Astrocyte of the cerebellum (primary cell): ENCODE results near the gene VASH2.
"Not testable (repeated sequence)": the region's sequence is repeated elsewhere in the genome, so short reads cannot be mapped to it uniquely, and the experiment has no call there.

Experiments
- DNase-seq: peaks from one replicate; pipeline ENCODE4 v3.0.0-alpha.2; 2011; ENCODE audit warnings: low read depth
- H3K4me3 ChIP-seq: 2 replicates; pipeline ENCODE4 v1.5.1; 2011; ENCODE audit warnings: mild to moderate bottlenecking, low read depth, low read length, moderate library complexity
- in situ Hi-C: cut with HindIII; loops from 2 replicates; pipeline ENCODE4 v1.10.0; 2017; ENCODE audit warnings: low sequenced_read_pairs
- TF ChIP-seq, protein P1 (sequence below): IDR thresholded peaks from 2 replicates; pipeline ENCODE4 v1.5.1; 2012; ENCODE audit warnings: low read length, low read depth, moderate library complexity, mild to moderate bottlenecking; ENCODE audit errors: missing control alignments

The VASH2 gene

GRCh38 chr1:212950243-212951125 lies at the start of gene VASH2:
Gene VASH2, plus strand, starts transcription at chr1:212950541. Its CDS starts 1,002 bp downstream, at chr1:212951543.
- in situ Hi-C loops, result no loop called here
- peak; percentile 23 for DNase-seq
- TF ChIP-seq, protein P1, sequence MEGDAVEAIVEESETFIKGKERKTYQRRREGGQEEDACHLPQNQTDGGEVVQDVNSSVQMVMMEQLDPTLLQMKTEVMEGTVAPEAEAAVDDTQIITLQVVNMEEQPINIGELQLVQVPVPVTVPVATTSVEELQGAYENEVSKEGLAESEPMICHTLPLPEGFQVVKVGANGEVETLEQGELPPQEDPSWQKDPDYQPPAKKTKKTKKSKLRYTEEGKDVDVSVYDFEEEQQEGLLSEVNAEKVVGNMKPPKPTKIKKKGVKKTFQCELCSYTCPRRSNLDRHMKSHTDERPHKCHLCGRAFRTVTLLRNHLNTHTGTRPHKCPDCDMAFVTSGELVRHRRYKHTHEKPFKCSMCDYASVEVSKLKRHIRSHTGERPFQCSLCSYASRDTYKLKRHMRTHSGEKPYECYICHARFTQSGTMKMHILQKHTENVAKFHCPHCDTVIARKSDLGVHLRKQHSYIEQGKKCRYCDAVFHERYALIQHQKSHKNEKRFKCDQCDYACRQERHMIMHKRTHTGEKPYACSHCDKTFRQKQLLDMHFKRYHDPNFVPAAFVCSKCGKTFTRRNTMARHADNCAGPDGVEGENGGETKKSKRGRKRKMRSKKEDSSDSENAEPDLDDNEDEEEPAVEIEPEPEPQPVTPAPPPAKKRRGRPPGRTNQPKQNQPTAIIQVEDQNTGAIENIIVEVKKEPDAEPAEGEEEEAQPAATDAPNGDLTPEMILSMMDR, result peak; percentile 20
- H3K4me3 ChIP-seq, result peak within 1 kb of the TSS; percentile 69

GRCh38 chr1:212901290-212901689 lies 49.1 kb upstream of the VASH2 start:
- no peak overlapping the region for H3K4me3 ChIP-seq
- TF ChIP-seq, protein P1, result no peak
- DNase-seq, result no peak
- in situ Hi-C loops, result no loop called here

DNA sequence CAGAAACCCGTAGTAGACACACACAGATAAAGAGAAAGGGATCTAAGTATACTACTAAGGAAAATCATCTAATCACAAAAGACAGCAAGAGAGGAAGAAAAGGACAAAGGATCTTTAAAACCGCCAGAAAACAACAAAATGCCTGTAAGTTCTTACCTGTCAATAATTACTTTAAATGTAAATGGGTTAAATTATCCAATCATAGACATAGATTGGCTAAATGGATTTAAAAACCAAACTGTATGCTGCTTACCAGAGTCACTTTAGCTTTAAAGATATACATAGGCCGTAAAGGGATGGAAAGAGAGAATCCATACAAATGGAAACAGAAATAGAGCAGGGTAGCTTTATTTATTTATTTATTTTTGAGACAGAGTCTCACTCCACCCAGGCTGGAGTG lies 48.3 kb upstream of the VASH2 start:
- DNase-seq, result no peak
- in situ Hi-C loops, result no loop called here
- H3K4me3 ChIP-seq, result no peak overlapping the region
- TF ChIP-seq, protein P1, result no peak

GRCh38 chr1:212903664-212904063 lies 46.7 kb upstream of the VASH2 start:
- DNase-seq, result no peak
- TF ChIP-seq, protein P1, result no peak
- no peak overlapping the region for H3K4me3 ChIP-seq
- in situ Hi-C loops, result no loop called here

DNA sequence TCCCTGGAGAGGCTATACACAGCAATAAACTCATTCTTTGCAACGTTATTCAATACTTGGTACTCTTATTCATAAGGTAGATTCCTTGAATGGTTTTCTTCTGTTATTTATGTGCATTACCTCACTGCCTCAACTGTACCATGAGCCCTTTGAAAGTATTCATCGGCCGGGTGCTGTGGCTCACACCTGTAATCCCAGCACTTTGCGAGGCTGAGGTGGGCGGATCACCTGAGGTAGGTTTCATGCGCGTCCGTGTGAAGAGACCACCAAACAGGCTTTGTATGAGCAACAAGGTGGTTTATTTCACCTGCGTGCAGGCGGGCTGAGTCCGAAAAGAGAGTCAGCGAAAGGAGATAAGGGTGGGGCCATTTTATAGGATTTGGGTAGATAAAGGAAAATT lies 42.3 kb upstream of the VASH2 start:
- DNase-seq, in situ Hi-C loops, H3K4me3 ChIP-seq: not testable (repeated sequence)

DNA sequence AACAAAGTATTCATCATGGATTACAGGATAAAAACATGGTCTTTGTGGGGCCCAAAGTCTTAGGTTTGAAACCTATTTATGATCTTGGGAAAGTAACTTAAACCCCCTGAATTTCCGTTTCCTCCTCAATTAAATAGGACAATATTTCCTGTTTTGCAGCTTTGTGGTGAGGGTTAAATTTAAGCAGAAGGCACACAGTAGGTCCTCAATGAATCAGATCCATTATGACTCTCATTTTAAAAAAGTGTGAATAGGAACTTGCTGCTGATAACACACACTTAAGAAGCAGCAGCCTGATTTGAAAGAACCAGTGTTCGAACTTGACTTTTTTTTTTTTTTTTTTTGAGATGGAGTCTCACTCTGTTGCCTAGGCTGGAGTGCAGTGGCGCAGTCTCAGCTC lies 41.4 kb upstream of the VASH2 start:
- in situ Hi-C loops, result no loop called here
- no peak overlapping the region for H3K4me3 ChIP-seq
- TF ChIP-seq, protein P1, result no peak
- DNase-seq, result no peak

- TF ChIP-seq, protein P1, result no peak
- H3K4me3 ChIP-seq, result no peak overlapping the region
- DNase-seq, result no peak
- in situ Hi-C loops, result no loop called here
These were observed 40.7 kb upstream of the VASH2 start for GRCh38 chr1:212909652-212910063.

DNA sequence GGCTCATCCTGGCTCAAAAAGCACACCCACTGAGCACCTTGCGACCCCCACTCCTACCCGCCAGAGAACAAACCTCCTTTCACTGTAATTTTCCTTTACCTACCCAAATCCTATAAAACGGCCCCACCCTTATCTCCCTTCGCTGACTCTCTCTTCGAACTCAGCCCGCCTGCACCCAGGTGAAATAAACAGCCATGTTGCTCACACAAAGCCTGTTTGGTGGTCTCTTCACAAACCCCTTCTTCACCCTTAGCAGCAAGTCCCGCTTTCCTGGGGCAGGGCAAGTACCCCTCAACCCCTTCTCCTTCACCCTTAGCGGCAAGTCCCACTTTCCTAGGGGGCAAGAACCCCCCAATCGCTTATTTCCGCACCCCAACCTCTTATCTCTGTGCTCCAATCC lies 40.1 kb upstream of the VASH2 start:
- in situ Hi-C loops, DNase-seq, H3K4me3 ChIP-seq: not testable (repeated sequence)

DNA sequence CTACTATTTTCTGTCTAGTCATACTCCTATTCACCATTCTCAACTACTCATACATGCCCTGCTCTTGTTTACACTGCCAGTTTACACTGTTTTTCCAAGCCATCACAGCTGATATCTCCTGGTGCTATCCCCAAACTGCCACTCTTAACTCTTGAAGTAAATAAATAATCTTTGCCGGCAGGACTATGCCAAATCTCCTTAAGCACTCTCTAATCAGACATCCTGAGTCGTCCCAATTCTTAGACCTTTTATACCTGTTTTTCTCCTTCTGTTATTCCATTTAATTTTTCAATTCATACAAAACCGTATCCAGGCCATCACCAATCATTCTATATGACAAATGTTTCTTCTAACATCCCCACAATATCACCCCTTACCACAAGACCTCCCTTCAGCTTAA lies 36.7 kb upstream of the VASH2 start:
- in situ Hi-C loops, H3K4me3 ChIP-seq, DNase-seq: not testable (repeated sequence)

DNA sequence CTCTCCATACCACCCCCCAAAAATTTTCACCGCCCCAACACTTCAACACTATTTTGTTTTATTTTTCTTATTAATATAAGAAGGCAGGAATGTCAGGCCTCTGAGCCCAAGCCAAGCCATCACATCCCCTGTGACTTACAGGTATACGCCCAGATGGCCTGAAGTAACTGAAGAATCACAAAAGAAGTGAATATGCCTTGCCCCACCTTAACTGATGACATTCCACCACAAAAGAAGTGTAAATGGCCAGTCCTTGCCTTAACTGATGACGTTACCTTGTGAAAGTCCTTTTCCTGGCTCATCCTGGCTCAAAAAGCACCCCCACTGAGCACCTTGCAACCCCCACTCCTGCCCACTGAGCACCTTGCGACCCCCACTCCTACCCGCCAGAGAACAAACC lies 36.2 kb upstream of the VASH2 start:
- DNase-seq, in situ Hi-C loops, H3K4me3 ChIP-seq: not testable (repeated sequence)
